ENCODE data around the gene VCX2.
"Not testable (repeated sequence)": the region's sequence is repeated elsewhere in the genome, so short reads cannot be mapped to it uniquely, and the experiment has no call there.

Gene VCX2

DNA sequence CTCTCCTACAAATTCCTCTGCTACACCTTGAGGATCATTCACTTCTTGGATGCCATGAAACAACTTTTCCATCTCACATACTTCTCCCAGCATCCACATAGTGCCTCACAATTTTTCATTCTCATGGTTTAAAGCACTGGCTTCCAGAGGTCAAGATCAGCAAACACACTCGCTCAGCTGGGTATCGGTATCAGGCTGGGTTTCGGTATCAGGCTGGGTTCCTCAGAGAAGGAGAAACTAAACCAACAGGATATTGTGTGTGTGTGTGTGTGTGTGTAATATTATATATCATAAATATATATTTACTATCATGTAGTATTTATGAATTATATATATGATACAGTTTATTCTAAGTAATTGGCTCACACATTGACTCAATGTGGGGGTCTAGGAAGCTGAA, at the start of gene VCX2:
Gene VCX2, minus strand, starts transcription at position 99 of the 400 bp plus-strand sequence. CDS start 624 bp downstream, outside the sequence.
- H3K9me3 Mint-ChIP-seq, result peaks cover 14% of the 10 kb centered on the region
- DNase-seq; H3K4me1 Mint-ChIP-seq; H3K27ac Mint-ChIP-seq; H3K36me3 Mint-ChIP-seq (ENCODE audit: low read depth); H3K4me3 Mint-ChIP-seq; H3K27me3 Mint-ChIP-seq (ENCODE audit: low read depth, poor library complexity): not testable (repeated sequence)

GRCh38 chrX:8204943-8205342, 33.9 kb upstream of the VCX2 start:
- H3K9me3 Mint-ChIP-seq, result no peaks in the 10 kb centered on the region
- no peak overlapping the region for H3K4me3 Mint-ChIP-seq
- no peak for TF ChIP-seq CTCF (IDR thresholded peaks at IDR 0.05)
- H3K27me3 Mint-ChIP-seq (ENCODE audit: low read depth, poor library complexity), result no peaks in the 10 kb centered on the region
- no peak overlapping the region for H3K27ac Mint-ChIP-seq
- DNase-seq, result no peak
- H3K4me1 Mint-ChIP-seq, result no peaks in the 10 kb centered on the region
- no peaks in the 10 kb centered on the region for H3K36me3 Mint-ChIP-seq (ENCODE audit: low read depth)

DNA sequence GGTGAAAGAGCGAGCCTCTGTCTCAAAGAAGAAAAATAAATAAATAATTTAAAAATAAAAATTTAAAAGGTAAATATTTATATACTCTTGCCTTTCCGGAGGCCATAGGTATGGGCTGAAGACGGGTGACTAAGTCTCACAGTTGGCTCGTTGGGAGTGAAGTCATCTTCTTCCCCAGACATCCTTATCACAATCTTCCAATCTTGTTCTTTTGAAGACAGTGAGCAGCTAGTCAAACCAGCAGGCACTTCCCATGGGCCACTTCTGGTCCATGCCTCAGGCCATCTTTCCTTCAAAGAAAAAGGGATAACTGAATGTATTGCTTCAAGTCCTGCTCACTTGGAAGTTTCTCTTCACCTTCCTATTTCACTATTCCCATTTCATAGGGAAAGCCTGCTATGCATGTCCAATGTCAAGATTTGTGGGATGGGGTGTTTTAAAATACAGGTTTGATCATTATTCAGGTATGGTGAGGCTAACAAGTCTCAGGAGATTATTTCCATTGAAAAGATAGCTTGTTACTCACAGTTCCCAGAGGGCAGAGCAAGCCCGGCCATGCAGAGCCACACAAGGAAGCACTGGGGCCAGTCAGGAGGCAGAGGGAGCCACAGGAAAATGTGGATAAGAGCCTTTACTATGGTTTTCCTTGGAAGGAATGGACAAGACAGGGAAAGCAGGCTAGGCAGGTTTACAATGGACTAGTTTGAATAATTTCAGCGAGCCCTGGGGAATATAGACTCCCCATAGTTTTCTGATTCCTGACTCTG, 33.3 kb upstream of the VCX2 start:
- no peak for DNase-seq
- Mint-ChIP-seq H3K27me3 (ENCODE audit: low read depth, poor library complexity) (no peaks in the 10 kb centered on the region), H3K9me3 (no peaks in the 10 kb centered on the region), H3K4me1 (no peaks in the 10 kb centered on the region), H3K27ac (no peak overlapping the region), H3K4me3 (no peak overlapping the region), H3K36me3 (ENCODE audit: low read depth) (no peaks in the 10 kb centered on the region)
- TF ChIP-seq CTCF (IDR thresholded peaks at IDR 0.05), result no peak

GRCh38 chrX:8201896-8202331, 30.8 kb upstream of the VCX2 start:
- H3K9me3 Mint-ChIP-seq, result no peaks in the 10 kb centered on the region
- no peak for DNase-seq
- peaks cover 3% of the 10 kb centered on the region for H3K27me3 Mint-ChIP-seq (ENCODE audit: low read depth, poor library complexity)
- H3K36me3 Mint-ChIP-seq (ENCODE audit: low read depth), result no peaks in the 10 kb centered on the region
- no peak for TF ChIP-seq CTCF (IDR thresholded peaks at IDR 0.05)
- H3K27ac Mint-ChIP-seq, result no peak overlapping the region
- no peak overlapping the region for H3K4me3 Mint-ChIP-seq
- H3K4me1 Mint-ChIP-seq, result no peaks in the 10 kb centered on the region

DNA sequence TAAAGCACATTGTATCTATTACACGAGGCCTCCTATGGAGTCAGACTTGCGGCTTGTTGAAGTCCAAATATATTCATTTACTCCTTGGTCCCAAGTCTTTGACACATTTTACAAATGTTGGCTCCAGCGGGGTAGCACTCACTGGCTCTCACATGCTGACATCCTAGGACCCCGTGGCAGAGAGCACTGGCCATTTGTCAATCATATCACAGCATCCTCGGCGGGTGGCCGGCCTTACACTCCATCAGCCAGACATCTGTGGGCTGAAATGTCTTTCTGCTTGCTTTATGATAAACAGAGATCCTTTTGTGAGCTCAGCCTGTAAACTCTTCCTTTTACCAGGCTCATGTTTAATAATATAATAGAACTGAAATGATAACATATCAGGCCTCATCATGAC, 25.7 kb upstream of the VCX2 start:
- H3K27me3 Mint-ChIP-seq (ENCODE audit: low read depth, poor library complexity), result peaks cover 3% of the 10 kb centered on the region
- no peaks in the 10 kb centered on the region for H3K36me3 Mint-ChIP-seq (ENCODE audit: low read depth)
- H3K27ac Mint-ChIP-seq, result no peak overlapping the region
- no peak for TF ChIP-seq CTCF (IDR thresholded peaks at IDR 0.05)
- DNase-seq, result no peak
- H3K4me1 Mint-ChIP-seq, result no peaks in the 10 kb centered on the region
- H3K4me3 Mint-ChIP-seq, result no peak overlapping the region
- no peaks in the 10 kb centered on the region for H3K9me3 Mint-ChIP-seq

DNA sequence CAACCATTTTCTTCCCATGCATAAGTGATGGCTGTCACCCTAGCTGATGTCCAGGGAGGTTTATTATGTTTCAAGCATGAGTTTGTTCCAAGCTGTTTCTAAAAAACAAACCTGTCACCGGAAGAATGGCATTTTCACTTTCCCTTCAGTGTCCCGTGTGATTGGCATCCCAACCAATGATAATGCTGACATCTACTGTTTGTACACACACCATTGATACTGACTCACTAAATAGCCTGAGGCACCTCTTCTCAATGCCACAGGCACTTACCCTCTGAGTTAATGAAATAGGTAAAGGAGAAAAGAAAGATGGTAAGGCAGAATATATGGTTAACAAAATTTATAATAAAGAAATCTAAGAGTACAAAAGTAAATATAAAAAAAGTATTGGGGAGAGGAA, 23.1 kb upstream of the VCX2 start:
- no peaks in the 10 kb centered on the region for H3K9me3 Mint-ChIP-seq

More for the DNA sequence above, 23.1 kb upstream of the VCX2 start:
- DNase-seq, result no peak
- no peaks in the 10 kb centered on the region for H3K36me3 Mint-ChIP-seq (ENCODE audit: low read depth)
- peaks cover 2% of the 10 kb centered on the region for H3K27me3 Mint-ChIP-seq (ENCODE audit: low read depth, poor library complexity)
- no peak overlapping the region for H3K27ac Mint-ChIP-seq
- TF ChIP-seq CTCF (IDR thresholded peaks at IDR 0.05), result no peak
- no peak overlapping the region for H3K4me3 Mint-ChIP-seq
- H3K4me1 Mint-ChIP-seq, result no peaks in the 10 kb centered on the region

Data from nephron progenitor cell (in vitro differentiated cells).